GM12872 (cell line): ENCODE data around the gene APCDD1.

Experiments used
- TF ChIP-seq, protein P1 (sequence below): IDR thresholded peaks from 3 replicates; pipeline ENCODE4 v1.5.1; 2011; ENCODE audit warnings: low read depth, mild to moderate bottlenecking, low read length, moderate library complexity; ENCODE audit not compliant: insufficient read depth

The APCDD1 gene

DNA sequence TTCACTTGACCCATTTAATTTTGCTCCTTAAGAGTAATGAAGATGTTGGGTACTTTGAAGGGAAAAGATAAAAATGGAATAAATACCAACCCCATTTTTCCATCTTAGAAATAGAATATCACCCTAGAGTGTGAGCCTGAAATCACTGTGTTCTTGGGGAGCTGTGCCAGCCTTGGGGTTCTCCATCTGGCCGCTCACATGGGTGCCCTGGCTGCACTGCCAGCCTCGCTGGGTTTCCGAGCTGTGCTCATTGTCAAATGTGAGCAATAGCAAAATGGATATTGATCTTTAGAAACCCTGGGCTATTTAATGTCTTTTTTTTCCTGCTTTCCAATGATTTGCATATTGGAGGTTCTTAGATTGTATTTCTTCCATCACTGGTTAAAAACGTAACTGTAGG is 9.3 kb downstream of the APCDD1 start:
- TF ChIP-seq, protein P1, sequence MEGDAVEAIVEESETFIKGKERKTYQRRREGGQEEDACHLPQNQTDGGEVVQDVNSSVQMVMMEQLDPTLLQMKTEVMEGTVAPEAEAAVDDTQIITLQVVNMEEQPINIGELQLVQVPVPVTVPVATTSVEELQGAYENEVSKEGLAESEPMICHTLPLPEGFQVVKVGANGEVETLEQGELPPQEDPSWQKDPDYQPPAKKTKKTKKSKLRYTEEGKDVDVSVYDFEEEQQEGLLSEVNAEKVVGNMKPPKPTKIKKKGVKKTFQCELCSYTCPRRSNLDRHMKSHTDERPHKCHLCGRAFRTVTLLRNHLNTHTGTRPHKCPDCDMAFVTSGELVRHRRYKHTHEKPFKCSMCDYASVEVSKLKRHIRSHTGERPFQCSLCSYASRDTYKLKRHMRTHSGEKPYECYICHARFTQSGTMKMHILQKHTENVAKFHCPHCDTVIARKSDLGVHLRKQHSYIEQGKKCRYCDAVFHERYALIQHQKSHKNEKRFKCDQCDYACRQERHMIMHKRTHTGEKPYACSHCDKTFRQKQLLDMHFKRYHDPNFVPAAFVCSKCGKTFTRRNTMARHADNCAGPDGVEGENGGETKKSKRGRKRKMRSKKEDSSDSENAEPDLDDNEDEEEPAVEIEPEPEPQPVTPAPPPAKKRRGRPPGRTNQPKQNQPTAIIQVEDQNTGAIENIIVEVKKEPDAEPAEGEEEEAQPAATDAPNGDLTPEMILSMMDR, result no peak

DNA sequence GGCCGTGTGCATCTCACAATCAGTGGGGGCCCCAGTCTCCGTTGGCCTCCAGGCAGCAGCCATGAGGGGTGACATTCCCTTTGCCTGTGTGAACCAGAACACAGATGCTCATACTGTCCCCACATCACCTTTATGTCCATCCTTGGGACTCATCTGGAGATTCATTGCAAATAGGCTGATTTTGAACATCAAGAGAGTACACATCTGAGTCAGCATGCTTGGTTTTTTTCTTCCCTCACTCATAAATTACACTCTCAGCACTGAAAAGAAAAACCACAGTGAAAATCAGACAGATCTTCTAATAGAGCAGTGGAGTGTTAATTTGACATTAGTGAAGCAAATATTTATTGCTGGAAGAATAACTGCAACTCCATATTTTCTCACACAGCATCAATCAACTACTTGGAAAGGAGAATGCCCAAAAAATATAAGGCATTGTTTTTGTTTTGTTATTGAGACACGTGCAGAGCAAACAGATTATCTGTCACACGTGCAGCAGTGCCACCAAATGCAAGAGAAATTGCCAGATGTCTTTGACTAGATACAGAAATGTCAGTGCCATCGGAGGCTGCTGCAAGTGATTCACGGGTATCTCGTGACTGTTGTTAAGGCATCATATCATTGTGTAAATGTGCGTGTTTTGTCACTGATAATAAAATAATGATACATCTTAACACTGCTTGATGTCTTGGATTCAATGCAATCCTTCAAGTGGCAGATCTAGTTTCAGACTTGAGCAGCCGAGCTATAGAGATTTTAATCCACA is 10.9 kb downstream of the APCDD1 start:
- TF ChIP-seq, protein P1, result no peak

DNA sequence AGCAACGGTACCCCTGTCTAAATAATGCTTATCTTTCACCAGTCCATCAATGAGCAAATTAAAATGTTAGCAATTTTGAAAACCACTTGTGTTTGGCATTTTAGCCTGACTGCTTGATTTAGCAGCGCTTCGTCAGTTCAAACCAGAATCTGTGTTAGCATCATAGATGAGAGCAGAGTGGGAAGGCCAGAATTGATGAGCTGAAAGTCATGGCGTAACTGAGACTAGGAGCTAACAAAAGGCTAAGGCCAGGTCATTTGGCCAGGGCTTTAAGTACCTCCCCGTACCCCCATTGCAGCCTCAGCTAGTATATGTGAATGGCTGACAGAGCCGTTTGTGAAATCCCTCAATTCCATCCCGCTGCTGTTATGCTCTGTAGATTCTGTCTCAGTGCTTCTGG is 16.0 kb downstream of the APCDD1 start:
- TF ChIP-seq, protein P1, result no peak

GRCh38 chr18:10471574-10471973 is 17.1 kb downstream of the APCDD1 start:
- TF ChIP-seq, protein P1, result no peak

DNA sequence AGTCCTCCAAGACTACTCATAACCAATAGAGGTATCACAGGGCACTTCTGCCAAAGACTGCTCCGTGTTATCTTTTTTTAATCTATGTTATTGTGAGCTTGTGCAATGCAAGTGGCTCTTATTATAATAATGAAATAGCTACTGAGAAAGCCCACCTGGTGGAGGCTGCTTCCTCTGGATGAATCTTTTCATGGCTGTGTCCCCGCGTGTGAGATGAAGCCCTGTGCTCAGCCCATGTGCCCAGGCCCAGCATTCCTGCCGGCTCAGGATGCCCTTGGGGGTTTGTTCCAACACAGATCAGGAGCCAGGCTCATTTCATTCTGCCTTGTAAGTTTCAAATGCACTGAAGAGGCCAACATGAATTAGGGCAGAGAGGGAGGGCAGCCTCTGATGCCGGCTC is 18.7 kb downstream of the APCDD1 start:
- TF ChIP-seq, protein P1, result no peak

DNA sequence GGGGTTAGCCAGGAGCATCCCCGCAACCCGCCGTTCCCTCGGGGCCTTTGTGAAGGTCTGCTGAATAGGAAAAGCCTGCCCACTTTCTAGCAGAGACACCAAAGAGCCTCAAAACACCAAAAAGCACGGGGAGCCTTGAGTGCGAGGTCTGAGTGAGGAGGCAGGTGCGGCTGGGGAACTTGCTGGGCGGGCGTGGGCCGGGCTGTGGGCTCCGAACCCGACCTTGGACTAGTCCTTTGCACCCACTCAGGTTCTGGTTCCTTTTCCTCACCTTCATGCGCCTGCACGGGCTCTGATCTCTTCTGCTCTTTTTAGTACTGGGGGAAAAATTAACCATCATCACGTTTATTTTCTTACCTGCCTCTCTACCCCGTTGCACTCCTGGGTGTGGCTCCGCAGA is 19.9 kb downstream of the APCDD1 start:
- TF ChIP-seq, protein P1, result no peak

DNA sequence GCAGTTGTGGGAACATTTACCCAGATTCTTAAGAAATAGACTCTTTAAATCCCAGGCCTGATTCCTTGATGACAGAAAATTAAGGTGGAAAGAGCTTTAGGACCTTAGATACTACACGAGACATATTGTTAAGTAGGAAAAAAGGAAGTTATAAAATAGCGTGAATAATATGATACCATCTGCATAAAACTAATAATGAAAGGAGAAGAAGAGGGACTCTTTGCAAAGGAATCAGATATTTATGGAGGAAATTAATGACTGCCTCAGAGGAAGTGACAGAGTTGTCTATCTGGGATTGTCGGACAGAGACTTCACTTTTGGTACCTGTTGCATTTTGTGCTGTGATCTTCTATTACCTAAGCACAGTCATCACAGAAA is 20.8 kb downstream of the APCDD1 start:
- TF ChIP-seq, protein P1, result no peak
